Measurements from ENCODE around the gene DNM2.

DNA sequence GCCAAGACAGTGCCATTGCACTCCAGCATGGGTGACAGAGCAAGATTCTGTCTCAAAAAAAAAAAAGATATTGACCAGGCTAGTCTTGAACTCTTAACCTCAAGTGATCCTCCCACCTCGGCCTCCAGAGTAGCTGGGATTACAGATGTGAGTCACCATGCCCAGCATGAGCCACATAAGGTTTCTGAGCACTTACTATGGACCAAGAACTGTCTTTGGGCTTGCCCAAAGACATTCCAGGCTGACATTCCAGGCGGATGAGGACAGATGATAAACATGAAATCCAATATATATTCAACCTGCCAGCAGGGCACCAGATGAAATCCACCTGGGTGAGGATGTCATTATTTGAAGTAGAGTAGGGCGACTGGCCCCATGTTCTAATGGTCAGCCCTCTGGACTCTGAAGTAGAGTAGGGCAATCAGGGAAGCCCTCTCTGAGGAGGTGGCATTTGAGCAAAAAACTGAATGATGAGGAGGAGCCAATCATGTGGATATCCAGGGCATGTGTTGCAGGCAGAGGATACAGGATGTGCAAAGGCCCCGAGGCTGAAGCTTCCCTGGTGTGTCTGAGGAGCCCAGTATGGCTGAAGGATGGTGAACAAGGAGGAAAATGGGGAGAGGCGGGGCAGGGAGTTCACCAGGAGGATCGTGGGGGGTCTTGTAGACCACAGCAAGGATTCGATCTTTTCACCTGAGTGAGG, 134.4 kb downstream of the DNM2 start:
- TF ChIP-seq EZH2phosphoT487 (IDR thresholded peaks at IDR 0.05; ENCODE audit: low read depth) = no peak
- TF ChIP-seq, protein P1, sequence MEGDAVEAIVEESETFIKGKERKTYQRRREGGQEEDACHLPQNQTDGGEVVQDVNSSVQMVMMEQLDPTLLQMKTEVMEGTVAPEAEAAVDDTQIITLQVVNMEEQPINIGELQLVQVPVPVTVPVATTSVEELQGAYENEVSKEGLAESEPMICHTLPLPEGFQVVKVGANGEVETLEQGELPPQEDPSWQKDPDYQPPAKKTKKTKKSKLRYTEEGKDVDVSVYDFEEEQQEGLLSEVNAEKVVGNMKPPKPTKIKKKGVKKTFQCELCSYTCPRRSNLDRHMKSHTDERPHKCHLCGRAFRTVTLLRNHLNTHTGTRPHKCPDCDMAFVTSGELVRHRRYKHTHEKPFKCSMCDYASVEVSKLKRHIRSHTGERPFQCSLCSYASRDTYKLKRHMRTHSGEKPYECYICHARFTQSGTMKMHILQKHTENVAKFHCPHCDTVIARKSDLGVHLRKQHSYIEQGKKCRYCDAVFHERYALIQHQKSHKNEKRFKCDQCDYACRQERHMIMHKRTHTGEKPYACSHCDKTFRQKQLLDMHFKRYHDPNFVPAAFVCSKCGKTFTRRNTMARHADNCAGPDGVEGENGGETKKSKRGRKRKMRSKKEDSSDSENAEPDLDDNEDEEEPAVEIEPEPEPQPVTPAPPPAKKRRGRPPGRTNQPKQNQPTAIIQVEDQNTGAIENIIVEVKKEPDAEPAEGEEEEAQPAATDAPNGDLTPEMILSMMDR (IDR thresholded peaks at IDR 0.05; ENCODE audit: low read depth, low read length) = no peak

Measured in OCI-LY3 (cell line).